AG04450 (cell line): ENCODE results near the gene PURA. TPM values are rescaled to one million over a fixed set of nuclear protein-coding genes. Genes with fewer than 3 reads are reported as not detected.

Source experiments
- CTCF ChIA-PET: fragments of 300-600, 350-600 bp; formaldehyde crosslinking; extraction: SDS; loops from one replicate; lab custom pipeline; 2022; ENCODE audit warnings: antibody characterized with exemption, inconsistent platforms; lab: Charles Lee
- POLR2A ChIA-PET: fragments of 350-600 bp; formaldehyde crosslinking; extraction: SDS; loops from one replicate; lab custom pipeline; 2021; ENCODE audit warnings: antibody characterized with exemption, inconsistent platforms; lab: Yijun Ruan, JAX
- DNase-seq: peaks from one replicate; pipeline ENCODE4 v3.0.0-alpha.2; 2011; ENCODE audit warnings: low read depth, low spot score
- H3K27ac ChIP-seq: one replicate; pipeline ENCODE4 v1.5.1; 2012; ENCODE audit warnings: low read depth, low read length, control low read depth
- H3K27me3 ChIP-seq: one replicate; pipeline ENCODE4 v1.6.0; 2012; ENCODE audit warnings: low read length; ENCODE audit not compliant: control insufficient read depth, insufficient read depth
- H3K4me3 ChIP-seq: 2 replicates; pipeline ENCODE4 v1.5.1; 2011; ENCODE audit warnings: mild to moderate bottlenecking, low read depth, low read length, control low read depth
- H3K9me3 ChIP-seq: 2 replicates; pipeline ENCODE4 v1.5.1; 2012; ENCODE audit warnings: low read length; ENCODE audit not compliant: control insufficient read depth, insufficient read depth
- CTCF ChIP-seq: IDR thresholded peaks from 2 replicates; pipeline ENCODE4 v1.5.1; 2011; ENCODE audit warnings: low read depth, low read length, control low read depth, inconsistent platforms
- polyA plus RNA-seq: library from polyadenylated mRNA; depleted of rRNA; stranded (reverse); fragments of >200 nt; gene quantifications from 2 replicates; pipeline ENCODE4 v1.2.3, GENCODE V29; 2011

Gene PURA
- polyA plus RNA-seq, 1 experiment = 4.5 TPM

- ChIA-PET POLR2A (interaction anchor here (0.5 kb wide), 1 partner anchor 1902 kb away, joined by 3 read pairs; no protein-coding TSS in a partner anchor), CTCF (interaction anchor here (7.2 kb wide), 1 partner anchor 14 kb away, joined by 133 read pairs; no protein-coding TSS in a partner anchor)
- no peak for DNase-seq
- no peak for TF ChIP-seq CTCF
- Histone ChIP-seq H3K9me3 (no peaks in the 10 kb centered on the region), H3K4me3 (no peak overlapping the region), H3K27ac (no peak overlapping the region), H3K27me3 (no peaks in the 10 kb centered on the region)
These were observed 17.2 kb downstream of the PURA start for GRCh38 chr5:140130949-140131733.

DNA sequence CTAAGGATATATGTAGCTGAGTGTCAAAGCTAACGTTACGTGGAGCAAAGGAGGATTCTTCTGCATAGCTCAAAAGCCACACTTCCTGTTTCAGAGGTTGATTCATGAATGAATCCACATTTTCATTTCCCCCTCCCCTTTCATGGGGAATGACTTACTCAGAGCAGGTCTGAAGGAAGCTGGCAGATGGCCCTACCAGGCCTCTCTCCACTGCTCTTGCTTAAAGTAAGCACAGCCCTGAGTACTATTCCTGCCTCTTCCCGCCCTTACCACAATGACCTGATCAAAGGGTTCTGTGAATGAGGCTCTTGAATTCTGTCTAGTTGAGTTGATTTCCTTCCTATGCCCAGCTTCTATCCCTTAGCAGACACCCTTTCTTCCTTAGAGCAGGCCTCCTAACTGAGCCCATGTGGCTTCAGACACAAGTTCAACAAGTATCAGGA, 18.1 kb downstream of the PURA start:
- CTCF ChIA-PET = interaction anchor here (7.2 kb wide), 1 partner anchor 13 kb away, joined by 133 read pairs; no protein-coding TSS in a partner anchor
- Histone ChIP-seq H3K27ac (peak overlapping the region; percentile 25), H3K4me3 (no peak overlapping the region), H3K9me3 (no peaks in the 10 kb centered on the region), H3K27me3 (no peaks in the 10 kb centered on the region)
- peak; percentile 78 for DNase-seq
- TF ChIP-seq CTCF = no peak
- POLR2A ChIA-PET = interaction anchor here (0.5 kb wide), 1 partner anchor 1902 kb away, joined by 3 read pairs; no protein-coding TSS in a partner anchor

- no peak for TF ChIP-seq CTCF
- Histone ChIP-seq H3K27ac (no peak overlapping the region), H3K27me3 (no peaks in the 10 kb centered on the region), H3K4me3 (no peak overlapping the region), H3K9me3 (no peaks in the 10 kb centered on the region)
- no peak for DNase-seq
- POLR2A ChIA-PET = interaction anchor here (0.6 kb wide), 1 partner anchor 11 kb away, joined by 4 read pairs; no protein-coding TSS in a partner anchor
- CTCF ChIA-PET = interaction anchor here (0.7 to 7.2 kb wide), 4 partner anchors 11 to 164 kb away, joined by 3 to 133 read pairs (median 4); no protein-coding TSS in a partner anchor
These were observed 19.7 kb downstream of the PURA start for GRCh38 chr5:140133514-140134167.

GRCh38 chr5:140134277-140134935, 20.5 kb downstream of the PURA start:
- ChIA-PET CTCF (interaction anchor here (0.6 to 7.2 kb wide), 5 partner anchors 10 to 110 kb away, joined by 3 to 133 read pairs (median 3); no protein-coding TSS in a partner anchor), POLR2A (no interaction called here)
- Histone ChIP-seq H3K27me3 (no peaks in the 10 kb centered on the region), H3K4me3 (no peak overlapping the region), H3K27ac (no peak overlapping the region), H3K9me3 (no peaks in the 10 kb centered on the region)
- DNase-seq = no peak
- no peak for TF ChIP-seq CTCF
